ENCODE data around the gene SRGAP3. TPM values are rescaled to one million over a fixed set of nuclear protein-coding genes. Genes with fewer than 3 reads are reported as not detected.

Gene SRGAP3
- total RNA-seq, 4 donors from 2014 or later = 6.7 to 24.8 (median 19.7) TPM

DNA sequence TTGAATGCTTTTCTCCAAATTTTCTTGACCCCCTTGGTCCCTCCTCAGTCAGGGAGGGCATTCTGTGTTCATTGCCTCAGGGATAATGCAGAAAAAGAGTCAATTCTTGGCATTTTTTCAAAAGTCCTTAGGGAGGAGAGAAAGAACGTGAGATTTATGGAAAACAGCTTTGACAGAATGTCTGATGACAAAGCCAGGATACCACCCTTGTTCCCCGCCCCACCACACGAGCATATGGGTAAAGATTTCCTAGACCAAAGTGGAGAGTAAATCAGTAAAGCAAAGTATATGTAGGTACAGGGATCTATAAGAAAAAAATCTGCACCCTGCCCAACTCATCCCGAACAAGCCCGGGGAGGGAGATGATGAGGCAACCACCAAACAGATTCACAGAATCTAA lies 11.2 kb downstream of the SRGAP3 start:
- Histone ChIP-seq H3K27ac (no peak overlapping the region), H3K36me3 (no peaks in the 10 kb centered on the region), H3K4me1 (no peaks in the 10 kb centered on the region), H3K27me3 (no peaks in the 10 kb centered on the region), H3K4me3 (no peak overlapping the region), H3K9me3 (no peaks in the 10 kb centered on the region)
- no peak for DNase-seq
- TF ChIP-seq, protein P1, sequence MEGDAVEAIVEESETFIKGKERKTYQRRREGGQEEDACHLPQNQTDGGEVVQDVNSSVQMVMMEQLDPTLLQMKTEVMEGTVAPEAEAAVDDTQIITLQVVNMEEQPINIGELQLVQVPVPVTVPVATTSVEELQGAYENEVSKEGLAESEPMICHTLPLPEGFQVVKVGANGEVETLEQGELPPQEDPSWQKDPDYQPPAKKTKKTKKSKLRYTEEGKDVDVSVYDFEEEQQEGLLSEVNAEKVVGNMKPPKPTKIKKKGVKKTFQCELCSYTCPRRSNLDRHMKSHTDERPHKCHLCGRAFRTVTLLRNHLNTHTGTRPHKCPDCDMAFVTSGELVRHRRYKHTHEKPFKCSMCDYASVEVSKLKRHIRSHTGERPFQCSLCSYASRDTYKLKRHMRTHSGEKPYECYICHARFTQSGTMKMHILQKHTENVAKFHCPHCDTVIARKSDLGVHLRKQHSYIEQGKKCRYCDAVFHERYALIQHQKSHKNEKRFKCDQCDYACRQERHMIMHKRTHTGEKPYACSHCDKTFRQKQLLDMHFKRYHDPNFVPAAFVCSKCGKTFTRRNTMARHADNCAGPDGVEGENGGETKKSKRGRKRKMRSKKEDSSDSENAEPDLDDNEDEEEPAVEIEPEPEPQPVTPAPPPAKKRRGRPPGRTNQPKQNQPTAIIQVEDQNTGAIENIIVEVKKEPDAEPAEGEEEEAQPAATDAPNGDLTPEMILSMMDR (IDR thresholded peaks at IDR 0.05) = no peak
- no peak for TF ChIP-seq POLR2A (IDR thresholded peaks at IDR 0.05)

DNA sequence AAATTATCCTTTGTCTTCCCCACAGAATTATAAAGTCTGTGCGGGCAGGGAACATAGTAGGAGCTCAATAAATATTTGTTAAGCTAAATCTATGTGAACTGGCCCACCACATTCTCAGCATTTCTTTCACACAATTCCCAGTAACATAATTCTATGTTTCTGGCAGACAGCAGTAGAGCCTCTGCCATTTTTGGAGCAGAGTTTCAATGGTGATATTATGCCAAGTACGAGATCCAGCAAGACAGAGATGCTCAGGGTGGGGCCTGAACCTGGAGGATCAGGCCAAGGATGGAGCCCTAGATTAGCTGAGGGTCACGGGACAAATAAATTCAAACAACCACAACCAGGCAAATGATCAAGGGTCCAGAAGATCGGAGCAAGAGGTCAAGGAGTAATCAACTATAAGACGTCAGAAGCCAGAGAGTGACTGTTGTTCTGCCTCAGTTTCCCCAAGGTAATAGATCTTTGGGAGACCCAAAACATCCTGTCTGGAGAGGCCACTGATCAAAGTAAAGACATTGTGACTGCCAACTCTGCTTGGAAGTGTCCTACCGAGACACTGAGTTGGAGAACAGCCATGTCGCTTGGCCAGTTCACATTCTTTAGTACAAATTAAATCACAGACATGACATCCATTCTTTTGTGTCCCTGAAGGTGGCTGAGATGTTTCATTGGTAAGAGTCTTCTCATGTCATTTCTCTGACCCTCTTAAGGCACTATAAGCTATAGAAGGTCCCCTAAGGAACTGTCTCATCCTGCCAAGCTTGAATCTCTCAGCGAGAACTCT lies 15.4 kb downstream of the SRGAP3 start:
- Histone ChIP-seq H3K4me3 (no peak overlapping the region), H3K36me3 (no peaks in the 10 kb centered on the region), H3K27ac (no peak overlapping the region), H3K4me1 (no peaks in the 10 kb centered on the region), H3K27me3 (no peaks in the 10 kb centered on the region), H3K9me3 (no peaks in the 10 kb centered on the region)
- no peak for DNase-seq
- no peak for TF ChIP-seq POLR2A (IDR thresholded peaks at IDR 0.05)
- TF ChIP-seq, protein P1 (IDR thresholded peaks at IDR 0.05) = no peak

DNA sequence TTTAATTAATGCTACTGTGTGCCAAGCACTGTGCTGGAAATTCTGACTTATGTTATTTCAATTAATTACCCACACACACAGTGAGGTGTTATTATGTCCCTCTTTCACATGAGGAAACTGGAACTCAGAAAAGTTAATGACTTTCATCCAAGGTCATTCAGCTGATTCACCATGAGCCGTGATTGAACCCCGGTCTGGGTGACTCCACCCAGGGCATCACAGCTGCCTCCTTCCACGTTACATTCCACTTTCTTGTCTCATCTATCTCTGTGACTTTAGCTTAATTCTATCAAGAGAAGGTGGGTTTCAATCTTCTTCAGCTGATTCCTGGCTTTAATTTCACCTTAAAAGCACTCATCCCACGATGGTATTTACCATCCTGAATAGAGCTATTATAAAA lies 16.3 kb downstream of the SRGAP3 start:
- Histone ChIP-seq H3K9me3 (no peaks in the 10 kb centered on the region), H3K4me3 (no peak overlapping the region), H3K27ac (no peak overlapping the region), H3K36me3 (no peaks in the 10 kb centered on the region), H3K27me3 (no peaks in the 10 kb centered on the region), H3K4me1 (no peaks in the 10 kb centered on the region)
- DNase-seq = no peak
- TF ChIP-seq POLR2A (IDR thresholded peaks at IDR 0.05) = no peak
- TF ChIP-seq, protein P1 (IDR thresholded peaks at IDR 0.05) = no peak

DNA sequence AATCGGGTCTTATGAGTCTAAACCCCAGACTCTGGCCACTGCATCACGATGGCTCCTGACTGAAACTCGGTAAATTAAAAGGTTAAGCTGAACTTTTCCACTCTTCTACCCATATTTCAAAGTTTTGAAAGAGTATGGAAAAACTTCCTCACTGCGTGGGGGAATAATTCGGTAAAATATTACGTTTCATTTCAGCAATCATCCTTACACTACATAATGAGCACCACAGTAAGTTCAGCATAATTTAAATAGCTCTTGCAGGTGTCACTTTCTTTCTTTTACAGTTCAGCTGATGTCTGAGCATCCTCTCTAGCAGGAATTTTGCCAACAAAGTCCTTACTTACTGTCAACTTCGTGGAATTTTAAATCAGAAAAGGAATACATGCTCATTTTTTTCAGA lies 17.5 kb downstream of the SRGAP3 start:
- no peaks in the 10 kb centered on the region for H3K9me3 ChIP-seq
- no peak overlapping the region for H3K4me3 ChIP-seq
- no peak for DNase-seq
- H3K27me3 ChIP-seq = no peaks in the 10 kb centered on the region
- no peak for TF ChIP-seq POLR2A (IDR thresholded peaks at IDR 0.05)
- TF ChIP-seq, protein P1 (IDR thresholded peaks at IDR 0.05) = no peak
- no peak overlapping the region for H3K27ac ChIP-seq
- H3K4me1 ChIP-seq = no peaks in the 10 kb centered on the region
- no peaks in the 10 kb centered on the region for H3K36me3 ChIP-seq

DNA sequence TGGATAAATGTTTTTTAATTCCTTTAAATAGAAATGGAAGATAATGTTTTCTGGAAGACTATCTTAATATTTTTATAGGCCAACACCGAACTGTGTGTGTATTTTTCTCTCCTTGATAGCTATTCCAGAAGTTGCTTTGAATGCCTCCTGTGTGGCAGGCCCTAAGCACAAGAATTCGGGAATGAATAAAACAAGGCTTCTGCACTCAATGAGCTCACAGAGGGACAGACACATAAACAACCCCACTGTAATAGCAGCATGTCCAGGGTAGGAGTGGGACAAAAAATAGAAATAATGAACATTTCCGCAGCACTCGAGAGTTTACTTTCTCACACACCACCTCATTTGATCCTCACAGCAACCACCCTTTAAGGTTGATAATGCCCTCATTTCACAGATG lies 18.0 kb downstream of the SRGAP3 start:
- no peak for TF ChIP-seq POLR2A (IDR thresholded peaks at IDR 0.05)
- TF ChIP-seq, protein P1 (IDR thresholded peaks at IDR 0.05) = no peak
- Histone ChIP-seq H3K36me3 (no peaks in the 10 kb centered on the region), H3K27ac (no peak overlapping the region), H3K9me3 (no peaks in the 10 kb centered on the region), H3K4me3 (no peak overlapping the region), H3K4me1 (no peaks in the 10 kb centered on the region), H3K27me3 (no peaks in the 10 kb centered on the region)
- DNase-seq = no peak
